ENCODE measurements around the gene TAS2R46. TPM values are rescaled to one million over a fixed set of nuclear protein-coding genes. Genes with fewer than 3 reads are reported as not detected.
"Not testable (repeated sequence)": the region's sequence is repeated elsewhere in the genome, so short reads cannot be mapped to it uniquely, and the experiment has no call there.

The TAS2R46 gene
- total RNA-seq, 1 experiment from 2014 or later = not detected

GRCh38 chr12:11049806-11050531, 12.1 kb downstream of the TAS2R46 start:
- in situ Hi-C loops (cut with HindIII; ENCODE audit: low sequenced_read_pairs); DNase-seq (ENCODE audit: low spot score): not testable (repeated sequence)

DNA sequence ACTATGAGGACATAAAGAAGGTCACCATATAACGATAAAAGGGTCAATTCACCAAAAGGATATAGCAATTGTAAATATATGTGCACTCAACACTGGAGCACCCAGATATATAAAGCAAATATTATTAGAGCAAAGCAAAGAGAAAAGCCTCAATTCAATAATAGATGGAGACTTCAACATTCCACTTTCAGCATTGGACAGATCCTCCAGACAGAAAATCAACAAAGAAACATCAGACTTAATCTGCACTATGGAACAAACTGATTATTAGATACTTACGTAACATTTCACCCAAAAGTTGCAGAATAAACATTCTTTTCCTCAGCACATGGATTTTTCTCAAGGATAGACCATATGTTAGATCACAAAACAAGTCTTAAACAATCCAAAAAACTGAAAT, 20.7 kb downstream of the TAS2R46 start:
- in situ Hi-C loops (cut with HindIII; ENCODE audit: low sequenced_read_pairs) = not testable (repeated sequence)

GRCh38 chr12:11040162-11040561, 21.9 kb downstream of the TAS2R46 start:
- in situ Hi-C loops (cut with HindIII; ENCODE audit: low sequenced_read_pairs) = no loop called here
- no peak for DNase-seq (ENCODE audit: low spot score)

More for the DNA sequence above, 20.7 kb downstream of the TAS2R46 start:
- DNase-seq (ENCODE audit: low spot score) = not testable (repeated sequence)

GRCh38 chr12:11039171-11039570, 22.9 kb downstream of the TAS2R46 start:
- in situ Hi-C loops (cut with HindIII; ENCODE audit: low sequenced_read_pairs) = no loop called here
- no peak for DNase-seq (ENCODE audit: low spot score)

DNA sequence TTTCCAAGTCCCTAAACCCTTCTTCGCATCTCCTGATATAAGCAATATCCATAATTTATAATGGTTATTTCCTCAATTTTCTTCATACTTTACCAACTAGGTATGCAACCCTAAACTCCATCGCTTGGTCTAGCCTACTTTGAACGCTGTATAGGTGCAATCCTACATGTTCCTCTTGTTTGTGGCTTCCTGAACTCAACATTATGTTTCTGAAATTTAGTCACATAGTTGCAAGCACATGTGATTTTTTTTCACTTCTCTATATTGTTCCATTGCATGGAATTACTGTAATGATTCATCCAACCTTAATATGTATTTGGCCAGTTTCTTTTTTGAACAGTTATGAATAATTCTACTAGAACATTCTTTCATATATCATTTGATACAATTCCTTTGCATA, 28.1 kb downstream of the TAS2R46 start:
- DNase-seq (ENCODE audit: low spot score); in situ Hi-C loops (cut with HindIII; ENCODE audit: low sequenced_read_pairs): not testable (repeated sequence)

GRCh38 chr12:11031307-11031706, 30.8 kb downstream of the TAS2R46 start, which contains the start of gene TAS2R31:
Gene TAS2R31, minus strand, starts transcription at chr12:11031407. Its CDS starts 72 bp downstream, at chr12:11031335.
- DNase-seq (ENCODE audit: low spot score) = no peak
- in situ Hi-C loops (cut with HindIII; ENCODE audit: low sequenced_read_pairs) = no loop called here

DNA sequence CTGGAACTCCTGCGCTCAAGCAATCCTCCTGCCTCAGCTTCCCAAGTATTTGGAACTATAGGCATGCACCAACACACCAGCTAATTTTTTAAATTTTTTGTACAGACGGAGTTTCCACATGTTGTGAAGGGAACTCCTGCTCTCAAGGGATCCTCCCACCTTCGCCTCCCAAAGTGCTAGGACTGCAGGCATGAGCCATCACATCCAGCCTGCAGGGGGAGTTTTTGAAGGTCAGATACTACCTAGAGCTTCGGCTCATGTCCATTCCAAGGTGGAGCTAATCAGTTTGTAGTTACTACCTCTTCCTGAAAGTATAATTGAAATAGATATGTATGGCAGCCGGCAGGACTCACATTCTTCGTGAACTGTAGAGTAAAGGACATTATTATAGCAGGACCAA, 36.0 kb downstream of the TAS2R46 start:
- in situ Hi-C loops (cut with HindIII; ENCODE audit: low sequenced_read_pairs) = no loop called here
- DNase-seq (ENCODE audit: low spot score) = no peak

DNA sequence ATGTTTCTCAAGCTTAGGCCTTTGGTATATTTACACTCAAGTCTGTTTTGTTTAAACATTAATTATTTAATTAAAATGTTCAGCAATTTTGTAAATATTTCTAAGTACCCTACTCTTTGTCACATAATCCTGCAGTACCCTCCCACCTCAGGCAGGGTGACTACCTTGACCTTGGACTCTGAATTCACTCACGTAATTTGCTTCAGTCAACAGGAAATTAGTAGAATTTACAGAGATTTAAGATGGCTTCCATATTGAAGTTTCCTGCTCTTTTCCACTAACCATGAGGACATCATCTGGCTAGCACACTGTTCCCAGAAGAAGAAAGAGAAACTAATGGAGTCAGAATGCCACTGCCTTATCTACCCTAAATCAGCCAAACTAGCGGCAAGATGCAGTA, 38.7 kb downstream of the TAS2R46 start:
- DNase-seq (ENCODE audit: low spot score) = no peak
- in situ Hi-C loops (cut with HindIII; ENCODE audit: low sequenced_read_pairs) = no loop called here

GRCh38 chr12:11022520-11022919, 39.6 kb downstream of the TAS2R46 start, which contains the start of gene TAS2R19:
Gene TAS2R19, minus strand, starts transcription at chr12:11022620. Its CDS starts 49 bp downstream, at chr12:11022571.
- in situ Hi-C loops (cut with HindIII; ENCODE audit: low sequenced_read_pairs) = no loop called here
- DNase-seq (ENCODE audit: low spot score) = no peak

DNA sequence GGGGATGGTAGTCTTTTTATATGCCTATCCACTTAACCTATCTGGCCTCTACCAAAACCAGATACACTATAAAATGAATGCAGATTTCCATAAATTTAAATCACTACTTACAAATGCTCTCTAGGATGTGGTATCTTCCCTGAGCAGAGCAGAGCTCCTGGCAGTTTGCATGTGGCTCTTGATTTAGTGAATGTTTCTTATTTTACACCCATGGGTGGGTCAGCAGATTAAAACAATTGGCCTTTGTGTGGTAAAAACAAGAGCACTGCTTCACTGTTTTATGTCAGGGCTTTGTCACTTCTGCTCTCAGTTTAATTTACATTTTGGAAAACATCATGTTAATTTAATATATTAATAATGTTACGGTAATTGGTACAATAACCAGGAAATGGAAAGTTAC, 45.2 kb downstream of the TAS2R46 start:
- in situ Hi-C loops (cut with HindIII; ENCODE audit: low sequenced_read_pairs) = no loop called here
- no peak for DNase-seq (ENCODE audit: low spot score)

- in situ Hi-C loops (cut with HindIII; ENCODE audit: low sequenced_read_pairs) = no loop called here
- DNase-seq (ENCODE audit: low spot score) = no peak
Observed at GRCh38 chr12:11015775-11016430, 46.2 kb downstream of the TAS2R46 start.

- in situ Hi-C loops (cut with HindIII; ENCODE audit: low sequenced_read_pairs) = no loop called here
- no peak for DNase-seq (ENCODE audit: low spot score)
Observed at GRCh38 chr12:11014234-11014633, 47.9 kb downstream of the TAS2R46 start.

Other genes with a start within 250 kb of the TAS2R46 start
- gene TAS2R10, start 235.9 kb downstream of the TAS2R46 start, total RNA-seq (2014; rRNA removed; shearing (Covaris generic)) = 0.37 TPM in 1 of 2 replicates, not detected in the other
- gene PRR4, start 212.8 kb downstream of the TAS2R46 start, total RNA-seq (2014; rRNA removed; shearing (Covaris generic)) = 9.2 TPM in 1 of 2 replicates, not detected in the other
- gene PRH1, start 178.0 kb downstream of the TAS2R46 start, total RNA-seq (2014; rRNA removed; shearing (Covaris generic)) = 1.8 and 4.1 TPM in 2 replicates
- not detected in 2 replicates for gene TAS2R13, start 152.7 kb downstream of the TAS2R46 start, total RNA-seq (2014; rRNA removed; shearing (Covaris generic))
- not detected in 2 replicates for gene PRH2, start 133.1 kb downstream of the TAS2R46 start, total RNA-seq (2014; rRNA removed; shearing (Covaris generic))
- gene TAS2R14, start 123.0 kb downstream of the TAS2R46 start, total RNA-seq (2014; rRNA removed; shearing (Covaris generic)) = 0.12 and 3.0 TPM in 2 replicates
- not detected in 2 replicates for gene TAS2R50, start 75.4 kb downstream of the TAS2R46 start, total RNA-seq (2014; rRNA removed; shearing (Covaris generic))
- gene TAS2R20, start 64.0 kb downstream of the TAS2R46 start, total RNA-seq (2014; rRNA removed; shearing (Covaris generic)) = 0.12 and 0.61 TPM in 2 replicates
- not detected in 2 replicates for gene TAS2R19, start 39.7 kb downstream of the TAS2R46 start, total RNA-seq (2014; rRNA removed; shearing (Covaris generic))
- 0.14 and 0.43 TPM in 2 replicates for gene TAS2R31, start 30.9 kb downstream of the TAS2R46 start, total RNA-seq (2014; rRNA removed; shearing (Covaris generic))
- gene TAS2R43, start 30.0 kb upstream of the TAS2R46 start, total RNA-seq (2014; rRNA removed; shearing (Covaris generic)) = 0.71 TPM in 1 of 2 replicates, not detected in the other
- gene TAS2R30, start 72.3 kb upstream of the TAS2R46 start, total RNA-seq (2014; rRNA removed; shearing (Covaris generic)) = 0.07 and 0.68 TPM in 2 replicates
- gene SMIM10L1, start 108.9 kb upstream of the TAS2R46 start, total RNA-seq (2014; rRNA removed; shearing (Covaris generic)) = 10.3 and 11.4 TPM in 2 replicates
- gene TAS2R42, start 124.6 kb upstream of the TAS2R46 start, total RNA-seq (2014; rRNA removed; shearing (Covaris generic)) = not detected in 2 replicates
- not detected in 2 replicates for gene PRB3, start 207.4 kb upstream of the TAS2R46 start, total RNA-seq (2014; rRNA removed; shearing (Covaris generic))
- gene PRB4, start 248.1 kb upstream of the TAS2R46 start, total RNA-seq (2014; rRNA removed; shearing (Covaris generic)) = not detected in 2 replicates

Data from G401 (cell line).